Measurements from ENCODE around the gene RETN. TPM values are rescaled to one million over a fixed set of nuclear protein-coding genes. Genes with fewer than 3 reads are reported as not detected.
A peak's percentile ranks its signal among the peaks of the same experiment; 100 is the strongest.

The RETN gene
- total and polyA plus RNA-seq, 2 of the 8 experiments (the other 6 are each of a cell fraction or from before 2014, with no cell fraction given): not detected

- TF ChIP-seq SP1 (IDR thresholded peaks at IDR 0.05; ENCODE audit: low read depth, low read length): peak; percentile 99
- TF ChIP-seq SP2 (IDR thresholded peaks at IDR 0.05; ENCODE audit: low read length): peak; percentile 60; the same call in 1 of the 2 replicates
- TF ChIP-seq YY1 (IDR thresholded peaks at IDR 0.05; ENCODE audit: low read depth, low read length): peak; percentile 95
- TF ChIP-seq EGR1 (IDR thresholded peaks at IDR 0.05; ENCODE audit: borderline replicate concordance, low read depth, low read length): no peak
- peak; percentile 78 for TF ChIP-seq ATF3 (IDR thresholded peaks at IDR 0.05; ENCODE audit: insufficient read depth, low read depth, low read length)
- TF ChIP-seq RBBP5 (IDR thresholded peaks at IDR 0.05; ENCODE audit: borderline replicate concordance, low read depth, low read length): no peak
- TF ChIP-seq SRF (IDR thresholded peaks at IDR 0.05; ENCODE audit: low read depth, low read length): peak; percentile 61
- TF ChIP-seq POLR2A (IDR thresholded peaks at IDR 0.05; ENCODE audit: control extremely low read depth in 1 of 2, low read depth in 2 of 2, low read length in 2 of 2): peak; percentile 64 to 77; a peak in 2 of 3 replicates
- TF ChIP-seq JUND (IDR thresholded peaks at IDR 0.05; ENCODE audit: low read length): no peak
- TF ChIP-seq CREB1 (IDR thresholded peaks at IDR 0.05): peak; percentile 98
- TF ChIP-seq PHF8 (conservative IDR thresholded peaks at IDR 0.05; ENCODE audit: low read depth, low read length): peak; percentile 85
- TF ChIP-seq CBX5 (IDR thresholded peaks at IDR 0.05; ENCODE audit: low read depth, low read length): no peak
- TF ChIP-seq TAF1 (IDR thresholded peaks at IDR 0.05; ENCODE audit: low read depth, low read length): peak; percentile 95
- TF ChIP-seq GTF2F1 (IDR thresholded peaks at IDR 0.05; ENCODE audit: borderline replicate concordance, low read depth, low read length): 0 out of 2 replicates have a peak, but pooled peaks have one; percentile 9
- TF ChIP-seq KDM4A (IDR thresholded peaks at IDR 0.05; ENCODE audit: low read depth, low read length, severe bottlenecking): peak; percentile 84
- TF ChIP-seq CHD2 (IDR thresholded peaks at IDR 0.05; ENCODE audit: low read length): peak; percentile 89
- TF ChIP-seq TBP (IDR thresholded peaks at IDR 0.05; ENCODE audit: low read depth, low read length): peak; percentile 85
- TF ChIP-seq SAP30 (IDR thresholded peaks at IDR 0.05; ENCODE audit: insufficient read depth, insufficient replicate concordance, low read length): peak; percentile 90
These were observed 39.3 kb upstream of the RETN start, which contains the start of the genes PET100 and XAB2 (continued) for GRCh38 chr19:7629347-7630054.

Data from H1 (cell line).